ENCODE measurements around the gene ERBB4.

DNA sequence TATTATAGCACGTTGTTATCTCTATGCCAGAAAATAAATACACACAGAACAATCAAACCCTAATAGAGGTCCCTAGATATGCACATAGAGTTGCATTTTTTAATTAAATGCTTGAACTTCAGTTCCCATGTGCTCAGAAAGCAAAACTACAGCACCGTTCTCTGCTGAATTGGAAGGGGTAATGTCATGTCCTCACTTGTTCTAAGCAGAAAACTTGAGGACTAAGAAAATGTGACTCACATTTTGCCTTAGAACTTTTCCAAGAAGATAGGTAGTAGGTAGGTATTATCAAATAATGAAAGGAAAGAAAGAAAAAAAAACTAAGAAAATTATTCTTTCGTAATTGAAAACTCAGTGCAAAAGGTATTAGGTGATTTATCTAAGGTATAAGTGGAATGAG lies 607.3 kb downstream of the ERBB4 start:
- TF ChIP-seq, protein P1, sequence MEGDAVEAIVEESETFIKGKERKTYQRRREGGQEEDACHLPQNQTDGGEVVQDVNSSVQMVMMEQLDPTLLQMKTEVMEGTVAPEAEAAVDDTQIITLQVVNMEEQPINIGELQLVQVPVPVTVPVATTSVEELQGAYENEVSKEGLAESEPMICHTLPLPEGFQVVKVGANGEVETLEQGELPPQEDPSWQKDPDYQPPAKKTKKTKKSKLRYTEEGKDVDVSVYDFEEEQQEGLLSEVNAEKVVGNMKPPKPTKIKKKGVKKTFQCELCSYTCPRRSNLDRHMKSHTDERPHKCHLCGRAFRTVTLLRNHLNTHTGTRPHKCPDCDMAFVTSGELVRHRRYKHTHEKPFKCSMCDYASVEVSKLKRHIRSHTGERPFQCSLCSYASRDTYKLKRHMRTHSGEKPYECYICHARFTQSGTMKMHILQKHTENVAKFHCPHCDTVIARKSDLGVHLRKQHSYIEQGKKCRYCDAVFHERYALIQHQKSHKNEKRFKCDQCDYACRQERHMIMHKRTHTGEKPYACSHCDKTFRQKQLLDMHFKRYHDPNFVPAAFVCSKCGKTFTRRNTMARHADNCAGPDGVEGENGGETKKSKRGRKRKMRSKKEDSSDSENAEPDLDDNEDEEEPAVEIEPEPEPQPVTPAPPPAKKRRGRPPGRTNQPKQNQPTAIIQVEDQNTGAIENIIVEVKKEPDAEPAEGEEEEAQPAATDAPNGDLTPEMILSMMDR (IDR thresholded peaks at IDR 0.05) = no peak
- no peak for TF ChIP-seq EP300 (IDR thresholded peaks at IDR 0.05; ENCODE audit: low read depth)
- TF ChIP-seq POLR2A (IDR thresholded peaks at IDR 0.05) = no peak
- no peak for TF ChIP-seq POLR2AphosphoS5 (IDR thresholded peaks at IDR 0.05)

Data from transverse colon (tissue), 4 donors.